ENCODE measurements around the gene ANKRD17.
A peak's percentile ranks its signal among the peaks of the same experiment; 100 is the strongest.

ANKRD17 gene

DNA sequence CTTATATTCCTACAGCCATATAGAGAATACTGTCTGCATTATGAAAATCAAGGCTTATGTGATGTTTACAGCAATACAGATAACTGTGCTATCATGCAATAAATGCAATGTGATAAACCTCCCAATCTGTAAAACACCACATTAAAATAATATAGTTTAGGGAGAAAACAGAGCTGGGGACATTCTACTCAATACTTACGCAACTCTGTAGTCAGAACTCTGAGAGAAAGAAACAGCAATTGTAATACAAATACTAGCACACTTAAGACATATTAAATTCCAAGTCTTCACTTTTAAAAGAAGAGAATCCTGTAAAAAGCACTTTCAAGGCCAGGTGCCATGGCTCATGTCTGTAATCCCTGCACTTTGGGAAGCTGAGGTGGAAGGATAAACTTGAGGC is 61.4 kb downstream of the ANKRD17 start:
- TF ChIP-seq, protein P1, sequence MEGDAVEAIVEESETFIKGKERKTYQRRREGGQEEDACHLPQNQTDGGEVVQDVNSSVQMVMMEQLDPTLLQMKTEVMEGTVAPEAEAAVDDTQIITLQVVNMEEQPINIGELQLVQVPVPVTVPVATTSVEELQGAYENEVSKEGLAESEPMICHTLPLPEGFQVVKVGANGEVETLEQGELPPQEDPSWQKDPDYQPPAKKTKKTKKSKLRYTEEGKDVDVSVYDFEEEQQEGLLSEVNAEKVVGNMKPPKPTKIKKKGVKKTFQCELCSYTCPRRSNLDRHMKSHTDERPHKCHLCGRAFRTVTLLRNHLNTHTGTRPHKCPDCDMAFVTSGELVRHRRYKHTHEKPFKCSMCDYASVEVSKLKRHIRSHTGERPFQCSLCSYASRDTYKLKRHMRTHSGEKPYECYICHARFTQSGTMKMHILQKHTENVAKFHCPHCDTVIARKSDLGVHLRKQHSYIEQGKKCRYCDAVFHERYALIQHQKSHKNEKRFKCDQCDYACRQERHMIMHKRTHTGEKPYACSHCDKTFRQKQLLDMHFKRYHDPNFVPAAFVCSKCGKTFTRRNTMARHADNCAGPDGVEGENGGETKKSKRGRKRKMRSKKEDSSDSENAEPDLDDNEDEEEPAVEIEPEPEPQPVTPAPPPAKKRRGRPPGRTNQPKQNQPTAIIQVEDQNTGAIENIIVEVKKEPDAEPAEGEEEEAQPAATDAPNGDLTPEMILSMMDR (IDR thresholded peaks at IDR 0.05; ENCODE audit: extremely low read depth, missing control alignments), result no peak
- DNase-seq (ENCODE audit: low spot score), result no peak

DNA sequence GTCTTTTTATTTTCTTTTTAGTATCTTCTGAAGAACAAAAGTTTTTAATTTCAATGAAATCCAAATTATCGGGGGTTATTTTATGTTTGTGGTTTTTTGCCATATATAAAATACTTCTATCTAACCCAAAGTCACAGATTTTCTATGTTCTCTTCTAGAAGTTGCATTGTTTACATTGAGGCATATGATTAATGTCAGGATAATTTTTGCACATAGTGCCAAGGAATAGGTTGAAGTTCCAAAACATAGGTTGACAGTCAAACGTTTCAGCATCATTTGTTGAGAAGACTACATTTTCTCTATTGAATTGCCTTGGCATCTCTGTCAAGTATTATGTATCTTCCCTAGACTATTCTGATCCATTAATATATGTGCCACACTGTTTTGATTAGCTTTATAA is 64.5 kb downstream of the ANKRD17 start:
- TF ChIP-seq, protein P1 (IDR thresholded peaks at IDR 0.05; ENCODE audit: extremely low read depth, missing control alignments), result no peak
- DNase-seq (ENCODE audit: low spot score), result no peak

DNA sequence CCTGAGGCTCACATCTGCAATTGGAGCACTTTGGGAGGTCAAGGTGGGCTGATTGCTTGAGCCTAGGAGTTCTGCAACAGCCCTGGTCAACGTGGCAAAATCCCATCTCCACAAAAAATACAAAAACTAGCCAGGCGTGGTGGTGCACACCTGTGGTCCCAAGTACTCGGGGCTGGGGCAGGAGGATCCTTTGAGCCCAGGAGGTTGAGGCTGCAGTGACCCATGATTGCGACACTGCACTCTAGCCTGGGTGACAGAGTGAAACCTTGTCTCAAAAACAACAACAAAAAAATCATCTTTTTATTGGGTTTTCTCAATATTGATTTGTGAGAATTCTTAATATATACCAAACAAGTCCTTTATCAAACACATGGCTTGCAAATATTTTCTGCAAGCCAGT is 64.9 kb downstream of the ANKRD17 start:
- no peak for DNase-seq (ENCODE audit: low spot score)
- TF ChIP-seq, protein P1 (IDR thresholded peaks at IDR 0.05; ENCODE audit: extremely low read depth, missing control alignments), result no peak

DNA sequence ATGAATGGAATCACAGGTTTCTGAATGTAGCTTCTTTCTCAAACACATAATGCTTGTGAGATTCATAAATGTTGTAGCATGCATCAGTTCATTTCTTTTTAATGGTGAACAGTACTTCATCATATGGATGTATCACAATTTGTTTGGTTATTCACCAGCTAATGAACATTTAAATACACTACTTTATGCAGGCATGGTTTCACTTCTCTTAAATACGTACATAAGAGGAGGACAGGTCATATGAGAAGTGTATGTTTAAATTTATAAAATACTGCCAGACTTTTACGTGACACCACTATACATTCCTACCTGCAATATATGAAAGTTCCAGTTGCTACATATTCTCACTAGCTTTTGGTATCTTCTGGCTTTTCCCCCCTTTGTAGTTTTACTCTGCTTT is 65.4 kb downstream of the ANKRD17 start:
- DNase-seq (ENCODE audit: low spot score), result peak; percentile 8
- TF ChIP-seq, protein P1 (IDR thresholded peaks at IDR 0.05; ENCODE audit: extremely low read depth, missing control alignments), result no peak

DNA sequence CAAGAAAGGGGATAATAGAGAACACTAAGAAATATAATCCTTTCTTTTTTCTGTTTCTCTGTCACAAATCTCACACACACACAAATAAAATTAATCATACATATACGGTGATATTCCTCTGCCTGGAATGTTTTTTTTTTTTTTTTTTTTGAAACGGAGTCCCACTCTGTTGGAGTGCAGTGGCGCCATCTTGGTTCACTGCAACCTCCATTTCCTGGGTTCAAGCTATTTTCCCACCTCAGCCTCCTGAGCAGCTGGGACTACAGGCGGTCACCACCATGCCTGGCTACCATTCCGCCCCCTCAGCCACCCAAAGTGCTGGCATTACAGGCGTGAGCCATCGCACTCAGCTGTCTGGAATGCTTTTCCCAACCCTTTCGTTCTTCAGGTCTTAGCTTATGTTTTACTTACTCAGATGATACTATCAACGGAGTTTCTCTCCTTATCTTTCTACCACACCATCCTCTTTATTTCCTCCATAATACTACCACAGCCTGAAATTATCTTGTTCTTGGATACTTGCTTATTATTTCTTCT is 69.3 kb downstream of the ANKRD17 start:
- TF ChIP-seq, protein P1 (IDR thresholded peaks at IDR 0.05; ENCODE audit: extremely low read depth, missing control alignments), result no peak
- DNase-seq (ENCODE audit: low spot score), result no peak

DNA sequence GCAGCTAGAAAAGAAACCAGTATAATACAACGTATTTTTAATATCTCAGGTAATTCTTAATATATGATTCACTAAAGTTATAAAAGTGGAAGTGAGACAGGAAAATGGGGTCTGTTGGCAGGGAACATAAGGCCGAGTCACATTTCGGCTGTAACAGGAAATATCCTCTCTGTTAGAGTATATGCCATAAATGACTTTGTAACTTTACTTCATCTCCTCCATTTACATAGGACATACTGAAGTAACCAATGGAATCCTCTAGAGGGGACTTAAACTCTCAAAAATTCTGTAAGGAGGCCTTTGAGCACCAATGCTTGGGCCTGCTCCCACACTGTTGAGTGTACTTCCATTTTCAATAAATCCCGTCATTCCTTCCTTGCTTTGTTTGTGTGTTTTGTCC is 71.3 kb downstream of the ANKRD17 start:
- DNase-seq (ENCODE audit: low spot score), result no peak
- TF ChIP-seq, protein P1 (IDR thresholded peaks at IDR 0.05; ENCODE audit: extremely low read depth, missing control alignments), result no peak

DNA sequence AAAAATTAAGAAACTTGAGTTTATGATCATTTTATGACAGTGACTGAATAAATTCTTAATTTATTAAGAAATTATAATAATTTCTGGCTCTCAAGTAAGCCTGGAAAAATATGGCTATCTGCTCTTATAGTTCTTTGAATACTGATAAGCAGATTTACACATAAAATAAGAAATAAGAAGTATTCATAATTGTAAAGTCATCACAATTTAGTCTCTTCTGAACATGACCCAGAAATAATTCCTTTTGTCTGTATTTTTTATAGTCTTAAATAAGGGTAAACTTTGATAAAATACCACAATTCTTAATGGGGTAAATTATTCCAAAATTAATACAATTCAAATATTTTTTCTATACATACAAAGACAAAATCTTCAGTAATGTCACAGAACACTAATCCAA is 72.7 kb downstream of the ANKRD17 start:
- DNase-seq (ENCODE audit: low spot score), result no peak
- TF ChIP-seq, protein P1 (IDR thresholded peaks at IDR 0.05; ENCODE audit: extremely low read depth, missing control alignments), result no peak
